Neutrophil (primary cell): ENCODE measurements around the gene FSTL4.

Experiments used
- H3K27ac ChIP-seq: fragments of 200-600 bp; sonication (generic); 2 replicates; pipeline ENCODE4 v1.5.1; 2016; ENCODE audit warnings: mild to moderate bottlenecking, moderate library complexity
- H3K27me3 ChIP-seq: fragments of 200-600 bp; sonication (generic); 2 replicates; pipeline ENCODE4 v1.6.0; 2016; ENCODE audit warnings: mild to moderate bottlenecking
- H3K36me3 ChIP-seq: fragments of 200-600 bp; sonication (generic); 2 replicates; pipeline ENCODE4 v1.5.1; 2017
- H3K4me1 ChIP-seq, 2 experiments: fragments of 200-600 bp in 1 of 2; sonication (generic) in 1 of 2; 1 replicate in 1 of 2; 2 replicates in 1 of 2; pipeline versions ENCODE4 v1.5.1 to v1.6.1; 2013 to 2016; ENCODE audit warnings: low read depth in 1 of 2, low read length in 1 of 2, mild to moderate bottlenecking in 1 of 2, moderate library complexity in 1 of 2; ENCODE audit not compliant: control insufficient read depth in 1 of 2, insufficient read depth in 1 of 2
- H3K4me3 ChIP-seq, 2 experiments: fragments of 200-600 bp in 1 of 2; sonication (generic) in 1 of 2; 1 replicate in 1 of 2; 2 replicates in 1 of 2; pipeline ENCODE4 v1.5.1; 2013 to 2016; ENCODE audit warnings: low read depth in 1 of 2, low read length in 1 of 2, mild to moderate bottlenecking in 1 of 2, moderate library complexity in 1 of 2
- H3K9me3 ChIP-seq: fragments of 200-600 bp; sonication (generic); 2 replicates; pipeline ENCODE4 v1.5.1; 2016
- TF ChIP-seq, protein P1 (sequence below): fragments of 200-600 bp; sonication (generic); IDR thresholded peaks from 2 replicates; pipeline ENCODE4 v1.5.1; 2016; ENCODE audit warnings: antibody characterized with exemption

FSTL4 gene

DNA sequence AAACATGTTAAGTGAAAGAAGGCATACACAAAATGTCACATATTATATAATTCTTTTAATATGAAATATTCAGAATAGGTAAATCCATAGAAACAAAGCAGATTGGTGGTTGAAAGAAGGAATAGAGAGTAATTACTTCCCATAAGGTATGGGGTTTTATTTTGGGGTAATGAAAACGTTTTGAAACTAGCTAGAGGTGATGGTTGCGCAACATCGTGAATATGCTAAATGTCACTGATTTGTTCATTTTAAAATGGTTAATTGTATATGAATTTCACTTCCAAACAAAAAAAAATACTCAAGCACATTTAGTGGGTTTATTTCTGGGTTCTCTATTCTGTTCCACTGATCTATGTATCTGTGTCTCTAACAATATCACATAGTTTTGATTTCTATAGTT is 12.0 kb upstream of the FSTL4 start:
- Histone ChIP-seq H3K4me3 (no peak overlapping the region), H3K27ac (no peak overlapping the region), H3K9me3 (no peaks in the 10 kb centered on the region), H3K36me3 (no peaks in the 10 kb centered on the region), H3K27me3 (peaks cover 47% of the 10 kb centered on the region), H3K4me1 (no peaks in the 10 kb centered on the region)
- TF ChIP-seq, protein P1, sequence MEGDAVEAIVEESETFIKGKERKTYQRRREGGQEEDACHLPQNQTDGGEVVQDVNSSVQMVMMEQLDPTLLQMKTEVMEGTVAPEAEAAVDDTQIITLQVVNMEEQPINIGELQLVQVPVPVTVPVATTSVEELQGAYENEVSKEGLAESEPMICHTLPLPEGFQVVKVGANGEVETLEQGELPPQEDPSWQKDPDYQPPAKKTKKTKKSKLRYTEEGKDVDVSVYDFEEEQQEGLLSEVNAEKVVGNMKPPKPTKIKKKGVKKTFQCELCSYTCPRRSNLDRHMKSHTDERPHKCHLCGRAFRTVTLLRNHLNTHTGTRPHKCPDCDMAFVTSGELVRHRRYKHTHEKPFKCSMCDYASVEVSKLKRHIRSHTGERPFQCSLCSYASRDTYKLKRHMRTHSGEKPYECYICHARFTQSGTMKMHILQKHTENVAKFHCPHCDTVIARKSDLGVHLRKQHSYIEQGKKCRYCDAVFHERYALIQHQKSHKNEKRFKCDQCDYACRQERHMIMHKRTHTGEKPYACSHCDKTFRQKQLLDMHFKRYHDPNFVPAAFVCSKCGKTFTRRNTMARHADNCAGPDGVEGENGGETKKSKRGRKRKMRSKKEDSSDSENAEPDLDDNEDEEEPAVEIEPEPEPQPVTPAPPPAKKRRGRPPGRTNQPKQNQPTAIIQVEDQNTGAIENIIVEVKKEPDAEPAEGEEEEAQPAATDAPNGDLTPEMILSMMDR: no peak

DNA sequence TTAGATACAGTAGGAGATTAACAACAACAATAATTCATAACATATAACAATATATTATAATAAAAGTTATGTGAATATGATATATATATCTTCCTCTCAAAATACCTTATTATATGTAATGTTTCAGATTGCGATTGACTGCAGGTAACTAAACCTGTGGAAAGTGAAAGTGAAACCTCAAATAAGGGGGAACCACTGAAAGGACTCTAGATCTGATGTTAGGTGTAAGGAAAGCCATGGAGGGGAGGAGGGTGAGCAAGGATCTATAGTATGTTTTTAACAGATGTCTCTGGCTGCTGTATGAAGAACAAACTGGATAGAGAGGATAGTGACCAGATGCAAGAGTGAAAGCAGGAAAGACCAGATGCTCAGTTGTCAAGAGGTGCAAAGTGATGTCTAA is 5.8 kb upstream of the FSTL4 start:
- Histone ChIP-seq H3K4me1 (no peaks in the 10 kb centered on the region), H3K27ac (no peak overlapping the region), H3K4me3 (no peak overlapping the region), H3K36me3 (no peaks in the 10 kb centered on the region), H3K9me3 (no peaks in the 10 kb centered on the region), H3K27me3 (peaks cover 95% of the 10 kb centered on the region)
- TF ChIP-seq, protein P1: no peak

DNA sequence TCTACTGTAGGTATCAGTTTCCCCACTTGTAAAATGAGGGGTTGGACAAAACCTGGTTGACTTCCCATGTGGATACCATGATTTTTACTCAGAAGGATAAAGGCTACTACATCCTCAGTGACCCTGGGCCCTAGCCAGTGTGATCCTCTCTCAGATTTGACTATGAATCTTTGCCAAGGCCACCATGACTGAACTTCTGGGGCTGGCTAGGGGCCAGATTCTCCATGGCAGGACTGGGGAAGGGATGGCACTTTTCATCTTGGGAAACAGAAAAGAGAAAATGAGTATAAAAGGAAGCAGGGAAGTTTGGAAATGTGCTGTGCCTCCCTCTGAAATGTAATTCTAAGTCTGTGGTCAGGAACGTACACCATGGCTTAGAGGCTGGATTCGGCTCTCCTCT is 1.4 kb upstream of the FSTL4 start:
- Histone ChIP-seq H3K4me1 (peaks cover 0 to 9% of the 10 kb centered on the region in 2 experiments), H3K27me3 (peaks cover 98% of the 10 kb centered on the region), H3K27ac (no peak overlapping the region), H3K4me3 (no peak overlapping the region), H3K9me3 (no peaks in the 10 kb centered on the region), H3K36me3 (no peaks in the 10 kb centered on the region)
- TF ChIP-seq, protein P1: no peak

DNA sequence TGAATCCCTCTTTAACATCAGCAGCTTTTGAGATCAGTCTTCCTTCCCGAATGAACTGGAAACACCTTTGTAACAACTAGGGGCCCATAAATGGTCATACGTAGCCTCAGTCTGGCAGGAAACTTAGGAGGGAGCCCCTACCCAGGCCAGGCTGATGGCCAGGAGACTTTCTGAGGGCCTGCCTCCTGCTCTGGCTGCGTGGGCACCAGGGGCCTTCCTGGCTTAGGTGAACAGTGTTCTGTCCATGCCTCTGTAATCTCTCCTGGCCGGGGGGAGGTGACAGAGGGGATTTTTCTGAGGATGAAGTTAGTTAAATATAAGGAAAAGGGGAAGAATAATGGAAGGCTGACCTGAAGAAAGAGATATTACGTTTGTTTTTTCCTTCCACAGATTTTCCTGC is 843 bp upstream of the FSTL4 start:
- H3K27me3 ChIP-seq: peaks cover 98% of the 10 kb centered on the region
- H3K27ac ChIP-seq: no peak overlapping the region
- TF ChIP-seq, protein P1: no peak
- peaks cover 0 to 9% of the 10 kb centered on the region in 2 experiments for H3K4me1 ChIP-seq
- no peaks in the 10 kb centered on the region for H3K9me3 ChIP-seq
- H3K4me3 ChIP-seq: no peak overlapping the region
- H3K36me3 ChIP-seq: no peaks in the 10 kb centered on the region

DNA sequence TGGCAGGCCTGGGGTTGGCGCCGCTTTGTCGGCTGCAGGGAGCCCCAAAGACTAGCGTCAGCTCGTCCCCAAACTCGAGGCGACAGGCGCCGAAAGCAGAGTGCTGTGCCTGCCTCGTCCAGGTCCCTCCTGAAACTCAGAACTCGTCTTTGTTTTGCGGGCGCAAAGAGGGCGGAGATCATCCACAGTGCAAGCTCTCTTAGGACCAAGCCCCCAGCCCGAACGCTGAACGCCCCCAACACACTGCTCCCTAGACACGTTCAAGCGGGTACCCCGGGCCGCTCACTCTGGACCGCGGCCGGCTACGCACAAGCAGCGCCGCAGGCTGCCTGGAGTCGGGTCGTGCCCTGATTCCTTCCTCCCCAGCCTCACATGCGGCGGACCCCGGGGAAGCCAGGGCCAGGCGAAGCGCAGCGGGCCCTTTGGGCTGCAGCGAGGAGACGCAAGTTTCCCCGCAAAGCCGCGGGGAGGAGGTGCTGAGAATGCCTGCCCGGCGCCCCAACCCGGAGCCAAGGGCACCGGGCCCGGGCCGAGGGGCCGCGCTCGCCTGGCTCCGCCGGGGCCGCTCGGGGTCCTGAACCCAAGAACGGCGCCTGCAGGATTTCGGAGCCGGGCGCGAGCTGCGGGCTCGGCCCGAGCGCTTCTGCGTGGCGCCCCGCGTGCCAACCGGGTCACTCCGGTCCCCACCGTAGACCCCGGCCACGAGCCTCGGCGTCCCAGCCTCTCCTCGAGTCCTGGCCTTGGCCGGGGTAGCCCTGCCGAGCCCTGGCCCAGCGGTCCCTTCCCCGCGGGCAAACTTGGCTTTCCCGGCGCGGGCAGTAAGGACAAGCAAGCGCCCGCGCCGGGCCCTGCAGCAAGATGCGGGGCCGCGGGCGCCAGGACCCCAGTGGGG is 738 bp downstream of the FSTL4 start:
- no peak overlapping the region for H3K4me3 ChIP-seq
- H3K27ac ChIP-seq: no peak overlapping the region
- H3K27me3 ChIP-seq: peaks cover 100% of the 10 kb centered on the region
- TF ChIP-seq, protein P1: no peak
- peaks cover 0 to 9% of the 10 kb centered on the region in 2 experiments for H3K4me1 ChIP-seq
- H3K36me3 ChIP-seq: no peaks in the 10 kb centered on the region
- H3K9me3 ChIP-seq: no peaks in the 10 kb centered on the region
